Endometrial microvascular endothelial cells (primary cell): ENCODE measurements around the gene NFILZ. TPM values are rescaled to one million over a fixed set of nuclear protein-coding genes. Genes with fewer than 3 reads are reported as not detected.
"Not testable (repeated sequence)": the region's sequence is repeated elsewhere in the genome, so short reads cannot be mapped to it uniquely, and the experiment has no call there.

Experiments used
- in situ Hi-C: cut with HindIII; loops from 2 replicates; pipeline ENCODE4 v1.10.0; 2017; ENCODE audit warnings: low sequenced_read_pairs, low pct_unique_long_range_greater_than_20kb; ENCODE audit errors: inconsistent ontology term
- total RNA-seq: library from RNA; depleted of rRNA; stranded (reverse); fragments of >200 nt; gene quantifications from one replicate; pipeline ENCODE4 v1.2.3, GENCODE V29; 2015; ENCODE audit errors: inconsistent ontology term

NFILZ gene
- total RNA-seq, 1 donor from 2014 or later, result not detected

GRCh38 chr19:8637070-8637469 lies 6.6 kb downstream of the NFILZ start:
- in situ Hi-C loops, result not testable (repeated sequence)

GRCh38 chr19:8638078-8638619 lies 7.7 kb downstream of the NFILZ start:
- in situ Hi-C loops, result no loop called here

- in situ Hi-C loops, result no loop called here
These were observed 9.5 kb downstream of the NFILZ start for GRCh38 chr19:8639821-8640401.

GRCh38 chr19:8640402-8641004 lies 10.1 kb downstream of the NFILZ start:
- in situ Hi-C loops, result no loop called here

- in situ Hi-C loops, result no loop called here
These were observed 10.9 kb downstream of the NFILZ start for GRCh38 chr19:8641221-8641907.

GRCh38 chr19:8641908-8642547 lies 11.6 kb downstream of the NFILZ start:
- in situ Hi-C loops, result no loop called here

- in situ Hi-C loops, result no loop called here
These were observed 12.1 kb downstream of the NFILZ start for GRCh38 chr19:8642561-8642960.

- in situ Hi-C loops, result no loop called here
These were observed 13.6 kb downstream of the NFILZ start for GRCh38 chr19:8643860-8644653.

- in situ Hi-C loops, result no loop called here
These were observed 17.8 kb downstream of the NFILZ start for GRCh38 chr19:8648240-8648639.

- in situ Hi-C loops, result no loop called here
These were observed 24.3 kb downstream of the NFILZ start for GRCh38 chr19:8654591-8655339.

- in situ Hi-C loops, result no loop called here
These were observed 24.9 kb downstream of the NFILZ start for GRCh38 chr19:8655340-8655709.

GRCh38 chr19:8657869-8658268 lies 27.4 kb downstream of the NFILZ start:
- in situ Hi-C loops, result no loop called here

GRCh38 chr19:8659905-8660304 lies 29.5 kb downstream of the NFILZ start:
- in situ Hi-C loops, result no loop called here

GRCh38 chr19:8662263-8662662 lies 31.8 kb downstream of the NFILZ start:
- in situ Hi-C loops, result no loop called here

GRCh38 chr19:8663920-8664670 lies 33.7 kb downstream of the NFILZ start:
- in situ Hi-C loops, result no loop called here

- in situ Hi-C loops, result no loop called here
These were observed 34.2 kb downstream of the NFILZ start for GRCh38 chr19:8664671-8665057.

- in situ Hi-C loops, result no loop called here
These were observed 35.2 kb downstream of the NFILZ start for GRCh38 chr19:8665468-8666213.
